PC-3 (cell line): Measurements from ENCODE around the gene CGB8. TPM values are rescaled to one million over a fixed set of nuclear protein-coding genes. Genes with fewer than 3 reads are reported as not detected.

ENCODE experiments used
- ATAC-seq: fragments of 200-7000 bp; cut with Tn5 transposase; 2 replicates; pipeline ENCODE4 v1.9.1; 2020; ENCODE audit warnings: mild to moderate bottlenecking, moderate library complexity
- BruUV-seq: library from RNA; stranded (reverse); fragments of 400-500 nt; replicated peaks from 2 replicates; lab custom pipeline; 2021; lab: Mats Ljungman, UMichigan
- CTCF ChIA-PET: fragments of 300-600 bp; sonication (Branson Sonifier 250); formaldehyde crosslinking; loops from one replicate; lab custom pipeline; 2022; ENCODE audit warnings: antibody characterized with exemption; lab: Charles Lee
- POLR2A ChIA-PET: fragments of 300-600 bp; sonication (Branson Sonifier 250); formaldehyde crosslinking; loops from one replicate; lab custom pipeline; 2022; ENCODE audit warnings: antibody characterized with exemption; ENCODE audit not compliant: unreplicated experiment; lab: Charles Lee
- DNase-seq: peaks from one replicate; pipeline ENCODE4 v3.0.0-alpha.2; 2015
- H2AFZ ChIP-seq: fragments of 300-600 bp; sonication (generic); 2 replicates; pipeline ENCODE4 v1.6.0; 2016; ENCODE audit warnings: antibody characterized with exemption, low read length
- H3F3A ChIP-seq: fragments of 300-600 bp; sonication (generic); one replicate; pipeline ENCODE4 v1.6.0; 2017; ENCODE audit warnings: antibody characterized with exemption, low read length, control low read depth, mild to moderate bottlenecking; ENCODE audit not compliant: unreplicated experiment
- H3K27ac ChIP-seq: fragments of 300-600 bp; sonication (generic); 2 replicates; pipeline ENCODE4 v1.5.1; 2016; ENCODE audit warnings: mild to moderate bottlenecking, low read length
- H3K27me3 ChIP-seq: fragments of 300-600 bp; sonication (generic); 2 replicates; pipeline ENCODE4 v1.6.1; 2016; ENCODE audit warnings: low read length, mixed read lengths
- H3K36me3 ChIP-seq: fragments of 300-600 bp; sonication (generic); 2 replicates; pipeline ENCODE4 v1.6.1; 2016; ENCODE audit warnings: low read depth, mixed run types, low read length, mixed read lengths
- H3K4me1 ChIP-seq: fragments of 300-600 bp; sonication (generic); 2 replicates; pipeline ENCODE4 v1.5.1; 2016; ENCODE audit warnings: low read length; ENCODE audit not compliant: insufficient read depth
- H3K4me2 ChIP-seq: fragments of 300-600 bp; sonication (generic); 2 replicates; pipeline ENCODE4 v1.6.0; 2016; ENCODE audit warnings: low read length
- H3K4me3 ChIP-seq: fragments of 300-600 bp; sonication (generic); 2 replicates; pipeline ENCODE4 v1.5.1; 2016; ENCODE audit warnings: mild to moderate bottlenecking, low read length, mixed read lengths
- H3K79me2 ChIP-seq: fragments of 300-600 bp; sonication (generic); 2 replicates; pipeline ENCODE4 v1.6.1; 2017; ENCODE audit warnings: low read length, mixed read lengths
- H3K9ac ChIP-seq: fragments of 300-600 bp; sonication (generic); 2 replicates; pipeline ENCODE4 v1.6.0; 2016; ENCODE audit warnings: mild to moderate bottlenecking, low read length
- H3K9me2 ChIP-seq: fragments of 300-600 bp; sonication (generic); replicated peaks from 2 replicates; pipeline ENCODE4 v1.6.1; 2016; ENCODE audit warnings: mixed run types, low read length, mixed read lengths
- H3K9me3 ChIP-seq: fragments of 300-600 bp; sonication (generic); 2 replicates; pipeline ENCODE4 v1.6.1; 2016; ENCODE audit warnings: low read length, mixed read lengths
- H4K20me1 ChIP-seq: fragments of 300-600 bp; sonication (generic); 2 replicates; pipeline ENCODE4 v1.6.1; 2016; ENCODE audit warnings: low read length, mixed read lengths
- CTCF ChIP-seq: fragments of 300-600 bp; sonication (generic); conservative IDR thresholded peaks from 2 replicates; pipeline ENCODE4 v1.5.1; 2017; ENCODE audit warnings: antibody characterized with exemption, low read depth, mild to moderate bottlenecking, low read length
- EZH2 ChIP-seq: fragments of 300-600 bp; sonication (generic); IDR thresholded peaks from one replicate; pipeline ENCODE4 v1.6.1; 2017; ENCODE audit warnings: antibody characterized with exemption, mild to moderate bottlenecking, low read length; ENCODE audit not compliant: unreplicated experiment
- EZH2phosphoT487 ChIP-seq: fragments of 300-600 bp; sonication (generic); IDR thresholded peaks from 2 replicates; pipeline ENCODE4 v1.6.1; 2018; ENCODE audit warnings: mild to moderate bottlenecking, antibody characterized with exemption, low read length, borderline replicate concordance
- intact Hi-C: fragments of 100-400 bp; cut with micrococcal nuclease; formaldehyde crosslinking; loops from 2 replicates; pipeline ENCODE4 v1.9.0; 2023
- total RNA-seq: library from RNA; depleted of rRNA; stranded (reverse); fragments of >200 nt; gene quantifications from 2 replicates; pipeline ENCODE4 v1.2.3, GENCODE V29; 2014

The CGB8 gene
- total RNA-seq, 1 experiment from 2014 or later = 1.2 TPM

GRCh38 chr19:49064029-49064629, 15.2 kb upstream of the CGB8 start:
- CTCF ChIA-PET = no interaction called here
- H3K4me2 ChIP-seq = peak overlapping the region; percentile 54; the same call in 1 of the 2 replicates
- TF ChIP-seq CTCF = no peak
- TF ChIP-seq EZH2 = no peak
- TF ChIP-seq EZH2phosphoT487 = no peak
- no peaks in the 10 kb centered on the region for H3K36me3 ChIP-seq
- H3K9me3 ChIP-seq = no peaks in the 10 kb centered on the region
- H3K9ac ChIP-seq = no peak overlapping the region
- no peaks in the 10 kb centered on the region for H3F3A ChIP-seq
- ATAC-seq (no peak), DNase-seq (no peak)
- no peaks in the 10 kb centered on the region for H3K4me1 ChIP-seq
- BruUV-seq = no TSS peak
- no peak overlapping the region for H2AFZ ChIP-seq
- intact Hi-C loops = no loop called here
- H3K4me3 ChIP-seq = peak overlapping the region; percentile 37; the same call in 1 of the 2 replicates
- no peaks in the 10 kb centered on the region for H3K9me2 ChIP-seq
- no peaks in the 10 kb centered on the region for H4K20me1 ChIP-seq
- POLR2A ChIA-PET = no interaction called here
- H3K79me2 ChIP-seq = no peaks in the 10 kb centered on the region
- H3K27ac ChIP-seq = no peak overlapping the region
- H3K27me3 ChIP-seq = no peaks in the 10 kb centered on the region

- ATAC-seq (no peak), DNase-seq (no peak)
- peaks cover 4% of the 10 kb centered on the region; the same call in 1 of the 2 replicates for H3K4me1 ChIP-seq
Observed at GRCh38 chr19:49061445-49061844, 12.5 kb upstream of the CGB8 start.

More at GRCh38 chr19:49061445-49061844, 12.5 kb upstream of the CGB8 start:
- H3F3A ChIP-seq = no peaks in the 10 kb centered on the region
- H3K9me2 ChIP-seq = no peaks in the 10 kb centered on the region
- ChIA-PET CTCF (no interaction called here), POLR2A (no interaction called here)
- no peak overlapping the region for H3K4me2 ChIP-seq
- BruUV-seq = no TSS peak
- no peaks in the 10 kb centered on the region for H3K27me3 ChIP-seq
- H3K36me3 ChIP-seq = no peaks in the 10 kb centered on the region
- no peak overlapping the region for H3K27ac ChIP-seq
- no peak overlapping the region for H2AFZ ChIP-seq
- H3K4me3 ChIP-seq = no peak overlapping the region
- intact Hi-C loops = no loop called here
- TF ChIP-seq EZH2 (no peak), EZH2phosphoT487 (no peak), CTCF (no peak)
- no peaks in the 10 kb centered on the region for H3K79me2 ChIP-seq
- H3K9ac ChIP-seq = no peak overlapping the region
- no peaks in the 10 kb centered on the region for H3K9me3 ChIP-seq
- H4K20me1 ChIP-seq = no peaks in the 10 kb centered on the region
